GM04503 (cell line): Measurements from ENCODE around the gene ZNF680.
"Not testable (repeated sequence)": the region's sequence is repeated elsewhere in the genome, so short reads cannot be mapped to it uniquely, and the experiment has no call there.

Experiments used
- DNase-seq: peaks from one replicate; pipeline ENCODE4 v3.0.0-alpha.2; 2012; ENCODE audit warnings: low read depth

ZNF680 gene

DNA sequence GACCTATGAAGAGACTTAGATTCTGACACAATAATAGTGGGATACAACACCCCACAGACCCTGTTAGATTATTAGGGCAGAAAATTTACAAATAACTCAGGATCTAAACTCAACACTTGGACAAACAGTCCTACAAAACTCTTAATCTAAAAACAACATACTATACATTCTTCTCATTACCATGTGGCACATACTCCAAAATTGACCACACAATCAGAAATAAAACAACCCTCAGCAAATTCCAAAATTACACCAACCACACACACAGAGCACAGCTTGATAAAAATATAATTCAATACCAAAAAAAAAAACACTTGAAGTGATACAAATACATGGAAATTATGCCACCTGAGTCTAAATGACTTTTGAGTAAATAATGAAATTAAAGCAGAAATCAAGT, 7.8 kb downstream of the ZNF680 start:
- no peak for DNase-seq

GRCh38 chr7:64554188-64554587, 8.7 kb downstream of the ZNF680 start:
- DNase-seq = not testable (repeated sequence)

DNA sequence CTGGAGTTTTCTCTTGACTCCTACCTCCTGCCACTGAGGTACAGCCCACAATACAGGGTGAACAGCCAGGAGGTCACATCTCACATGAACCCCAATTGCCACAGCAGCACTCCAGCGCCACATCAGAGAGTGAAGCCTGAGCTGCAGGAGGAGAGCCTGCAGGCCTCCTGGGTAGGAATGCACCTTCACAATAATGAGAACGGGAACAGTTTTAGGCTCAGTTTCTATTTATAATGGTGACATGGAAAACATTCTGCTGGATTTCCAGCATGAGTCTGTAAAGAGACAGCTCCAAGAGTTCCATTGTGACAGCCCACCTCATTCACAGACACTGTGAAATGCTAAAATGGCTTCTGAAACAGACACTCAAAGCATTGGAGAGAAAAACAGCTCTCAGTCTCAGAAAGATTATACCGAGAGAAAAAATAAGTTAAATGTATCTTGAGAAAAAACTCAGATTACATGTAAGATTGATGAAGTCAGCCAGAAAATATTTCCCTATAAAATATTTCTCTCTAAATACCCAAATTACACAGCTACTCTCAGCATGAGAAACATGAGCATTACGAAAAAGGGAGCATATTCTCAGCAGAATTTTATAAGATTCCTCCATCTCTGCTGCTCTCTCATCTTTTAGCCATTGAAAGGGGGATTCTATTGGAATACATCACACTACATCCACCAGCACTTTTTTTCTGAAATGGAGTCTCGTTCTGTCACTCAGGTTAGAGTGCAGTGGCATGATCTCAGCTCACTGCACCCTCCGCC, 11.3 kb downstream of the ZNF680 start:
- no peak for DNase-seq

- no peak for DNase-seq
Measured at GRCh38 chr7:64544010-64544409, 18.9 kb downstream of the ZNF680 start.

- peak; percentile 34 for DNase-seq
Measured at GRCh38 chr7:64541438-64542359, 21.2 kb downstream of the ZNF680 start.

DNA sequence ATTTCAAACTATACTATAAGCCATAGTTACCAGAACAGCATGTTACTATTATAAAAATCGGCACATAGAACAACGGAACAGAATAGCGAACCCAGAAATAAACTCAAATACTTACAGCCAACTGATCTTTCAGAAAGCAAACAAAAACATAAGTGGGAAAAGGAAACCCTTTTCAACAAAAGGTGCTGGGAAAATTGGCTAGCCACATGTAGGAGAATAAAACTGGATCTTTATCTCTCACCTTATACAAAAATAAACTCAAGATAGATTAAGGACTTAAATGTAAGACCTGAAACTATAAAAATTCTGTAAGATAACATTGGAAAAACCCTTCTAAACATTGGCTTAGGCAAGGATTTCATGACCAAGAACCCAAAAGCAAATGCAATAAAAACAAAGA, 29.1 kb downstream of the ZNF680 start:
- no peak for DNase-seq

GRCh38 chr7:64528770-64529169, 34.1 kb downstream of the ZNF680 start:
- DNase-seq = no peak

DNA sequence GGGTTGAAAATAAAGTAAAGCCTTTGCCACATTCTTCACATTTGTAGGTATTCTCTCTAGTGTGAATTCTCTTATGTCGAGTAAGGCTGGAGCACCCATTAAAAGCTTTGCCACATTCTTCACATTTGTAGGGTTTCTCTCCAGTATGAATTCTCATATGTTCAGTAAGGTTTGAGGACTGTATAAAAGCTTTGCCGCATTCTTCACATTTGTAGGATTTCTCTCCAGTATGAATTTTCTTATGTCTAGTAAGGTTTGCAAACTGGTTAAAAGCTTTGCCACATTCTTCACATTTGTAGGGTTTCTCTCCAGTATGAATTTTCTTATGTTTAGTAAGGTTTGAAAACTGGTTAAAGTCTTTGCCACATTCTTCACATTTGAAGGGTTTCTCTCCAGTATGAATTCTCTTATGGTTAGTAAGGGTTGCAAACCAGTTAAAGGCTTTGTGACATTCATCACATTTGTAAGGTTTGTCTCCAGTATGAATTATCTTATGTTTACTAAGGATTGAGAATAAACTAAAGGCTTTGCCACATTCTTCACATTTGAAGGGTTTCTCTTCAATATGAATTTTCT, 41.4 kb downstream of the ZNF680 start:
- DNase-seq = no peak

DNA sequence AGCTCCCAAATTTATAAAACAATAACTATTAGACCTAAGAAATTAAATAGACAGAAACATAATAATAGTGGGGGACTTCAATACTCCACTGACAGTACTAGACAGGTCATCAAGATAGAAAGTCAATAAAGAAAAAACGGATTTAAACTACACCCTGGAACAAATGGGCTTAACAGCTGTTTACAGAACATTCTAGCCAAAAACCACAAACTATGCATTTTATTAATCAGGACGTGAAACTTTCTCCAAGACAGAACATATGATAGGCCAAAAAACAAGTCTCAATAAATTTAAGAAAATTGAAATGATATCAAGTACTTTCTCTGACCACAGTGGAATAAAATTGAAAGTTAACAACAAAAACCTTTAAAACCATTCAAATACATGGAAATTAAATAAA, 46.4 kb downstream of the ZNF680 start:
- DNase-seq = no peak

DNA sequence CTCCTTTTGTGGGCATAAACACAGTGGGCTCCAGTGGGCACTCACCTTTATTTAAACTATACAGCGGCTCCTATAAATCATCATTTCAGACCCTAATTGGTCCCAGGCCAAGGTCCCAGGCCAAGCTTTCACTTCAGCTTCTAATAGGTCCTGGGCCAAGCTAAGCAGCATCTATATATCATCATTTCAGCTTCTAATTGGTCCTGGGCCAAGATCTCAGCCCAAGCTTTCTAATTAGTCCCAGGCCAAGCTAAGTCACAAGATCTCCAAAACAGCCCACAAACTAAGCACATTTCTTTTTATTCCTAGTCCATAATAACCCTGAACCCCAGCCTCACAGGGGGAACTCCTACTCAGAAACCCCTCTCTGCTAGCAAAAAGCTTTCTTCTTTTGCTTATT, 47.1 kb downstream of the ZNF680 start:
- no peak for DNase-seq

DNA sequence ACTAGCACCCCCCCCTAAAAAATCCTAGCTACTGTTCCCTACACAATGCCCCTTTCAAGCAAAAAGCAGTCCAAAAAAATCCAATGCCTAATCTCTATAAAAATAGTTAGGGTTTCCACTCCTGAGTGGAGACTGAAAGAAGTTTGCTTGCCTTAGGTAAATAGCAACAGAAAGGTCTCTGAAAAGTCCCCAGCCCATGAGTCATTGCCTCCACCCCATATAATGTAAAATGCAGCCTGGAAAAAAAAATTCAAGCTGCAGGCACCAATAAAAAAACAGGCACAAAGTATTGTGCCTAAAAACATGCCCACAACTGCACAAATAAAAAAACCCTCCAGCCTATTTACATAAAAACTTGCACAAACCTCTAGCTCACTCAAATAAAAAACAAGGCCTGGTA, 47.5 kb downstream of the ZNF680 start:
- no peak for DNase-seq

DNA sequence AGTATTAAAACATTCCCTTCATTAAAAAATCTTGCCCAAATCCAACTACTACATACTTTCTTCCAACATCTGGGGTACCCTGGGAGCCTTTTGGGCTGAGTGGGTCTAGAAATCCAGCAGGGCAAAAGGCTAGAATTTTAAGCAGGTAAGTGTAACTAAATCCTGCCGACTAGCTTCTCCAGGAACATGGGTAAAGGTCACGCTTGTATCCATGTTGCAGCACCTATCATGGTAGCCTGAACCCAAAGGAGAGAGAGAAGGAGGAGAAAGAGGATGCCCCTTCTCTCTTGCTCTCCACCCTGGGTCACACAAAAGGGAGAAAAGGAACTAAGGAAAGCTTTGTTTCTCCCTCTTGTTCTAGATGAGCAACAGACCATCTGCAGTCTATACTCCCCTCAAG, 53.3 kb downstream of the ZNF680 start:
- DNase-seq = no peak

DNA sequence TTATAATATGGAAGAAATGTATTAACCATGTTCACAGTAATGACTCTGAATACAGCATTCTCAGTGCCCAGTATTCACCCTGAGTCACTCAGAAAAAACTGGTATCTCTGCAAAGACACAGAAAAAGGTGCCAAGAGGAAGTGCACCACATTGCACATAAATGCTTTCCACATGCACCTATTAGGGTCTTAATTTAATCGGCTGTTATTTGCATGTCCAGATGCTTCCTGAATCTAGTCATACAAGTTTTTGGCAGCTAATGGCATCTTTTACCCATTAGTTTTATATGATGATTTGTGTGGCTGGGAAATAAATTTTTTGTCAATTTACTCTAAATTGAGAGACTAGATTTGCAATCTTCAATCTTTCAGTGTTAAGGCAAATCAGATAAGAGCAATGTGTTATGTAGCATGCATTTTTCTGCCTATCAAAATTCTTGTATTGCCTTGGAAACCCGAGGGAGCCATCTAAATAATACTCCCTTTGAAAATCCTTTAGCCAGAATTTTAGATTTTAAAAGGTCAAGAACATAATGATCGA, 58.2 kb downstream of the ZNF680 start:
- DNase-seq = no peak

DNA sequence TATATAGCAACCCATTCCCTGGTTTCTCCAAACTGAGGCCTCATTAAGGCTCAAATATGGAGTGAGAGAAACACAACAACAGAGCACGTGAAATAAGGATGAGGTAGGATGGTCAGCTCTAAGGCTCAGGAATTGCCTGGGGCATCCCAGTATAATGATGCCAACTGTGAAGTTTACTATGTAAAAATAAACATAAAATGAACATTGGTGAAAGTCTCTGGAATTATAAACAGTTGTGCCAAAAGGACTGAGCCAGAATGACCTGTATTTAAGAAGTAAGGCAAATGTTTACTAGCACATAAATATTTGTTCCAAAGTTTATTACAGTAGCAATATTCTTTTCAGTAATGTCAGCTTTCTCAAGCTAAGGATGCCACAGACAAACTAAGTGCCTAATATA, 64.6 kb downstream of the ZNF680 start:
- DNase-seq = no peak

DNA sequence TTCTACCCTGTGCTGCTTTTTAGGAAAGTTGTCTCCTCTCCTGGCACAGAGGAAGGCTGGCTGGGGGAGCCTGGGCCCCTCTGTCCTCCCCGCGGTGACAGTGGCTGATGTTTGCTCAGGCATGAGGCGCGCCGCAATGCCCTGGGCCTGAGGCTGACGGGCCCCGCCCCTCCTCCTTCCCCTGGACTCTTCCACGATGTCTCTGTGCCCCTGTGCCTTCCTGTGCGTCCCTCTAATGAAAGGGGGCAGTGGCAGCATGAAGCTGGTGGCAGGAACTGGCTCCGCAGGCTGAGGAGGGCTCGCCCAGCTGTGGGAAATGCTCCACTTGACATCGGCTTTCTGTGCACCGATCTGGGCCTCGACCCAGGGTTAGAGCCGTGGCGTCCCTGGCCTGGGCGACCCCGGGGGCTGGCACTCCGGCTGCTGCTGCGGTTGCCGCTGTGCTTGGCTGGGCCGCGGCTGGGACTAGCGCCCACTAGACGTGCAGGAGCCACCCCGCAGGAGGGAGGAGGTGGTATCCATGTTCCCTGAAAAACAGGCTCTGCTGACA, 67.9 kb downstream of the ZNF680 start:
- no peak for DNase-seq

- no peak for DNase-seq
Measured at GRCh38 chr7:64485623-64486022, 77.2 kb downstream of the ZNF680 start.
